GM21390 (cell line): ENCODE results near the gene CLMP.

Experiments
- ATAC-seq: cut with Tn5 transposase; IDR thresholded peaks from one replicate; pipeline ENCODE4 v1.9.1; 2021; ENCODE audit not compliant: unreplicated experiment

Gene CLMP

GRCh38 chr11:123191939-123192338 is 3.1 kb downstream of the CLMP start:
- ATAC-seq = no peak

- no peak for ATAC-seq
Observed at GRCh38 chr11:123190518-123190917, 4.5 kb downstream of the CLMP start.

GRCh38 chr11:123188508-123189165 is 6.4 kb downstream of the CLMP start:
- ATAC-seq = no peak

GRCh38 chr11:123187665-123188507 is 7.2 kb downstream of the CLMP start:
- no peak for ATAC-seq

GRCh38 chr11:123187248-123187647 is 7.8 kb downstream of the CLMP start:
- no peak for ATAC-seq

GRCh38 chr11:123186286-123186685 is 8.8 kb downstream of the CLMP start:
- ATAC-seq = no peak

- ATAC-seq = no peak
Observed at GRCh38 chr11:123185326-123185725, 9.7 kb downstream of the CLMP start.

- no peak for ATAC-seq
Observed at GRCh38 chr11:123184531-123184930, 10.5 kb downstream of the CLMP start.

- no peak for ATAC-seq
Observed at GRCh38 chr11:123183391-123184099, 11.5 kb downstream of the CLMP start.

- ATAC-seq = no peak
Observed at GRCh38 chr11:123181767-123182500, 13.1 kb downstream of the CLMP start.

GRCh38 chr11:123181075-123181474 is 14.0 kb downstream of the CLMP start:
- ATAC-seq = no peak

- no peak for ATAC-seq
Observed at GRCh38 chr11:123180574-123180973, 14.5 kb downstream of the CLMP start.

GRCh38 chr11:123180166-123180565 is 14.9 kb downstream of the CLMP start:
- no peak for ATAC-seq

- no peak for ATAC-seq
Observed at GRCh38 chr11:123179586-123179985, 15.5 kb downstream of the CLMP start.

- no peak for ATAC-seq
Observed at GRCh38 chr11:123178186-123178585, 16.9 kb downstream of the CLMP start.

GRCh38 chr11:123176785-123177184 is 18.3 kb downstream of the CLMP start:
- no peak for ATAC-seq

- no peak for ATAC-seq
Observed at GRCh38 chr11:123174196-123175183, 20.6 kb downstream of the CLMP start.

- no peak for ATAC-seq
Observed at GRCh38 chr11:123173856-123174186, 21.2 kb downstream of the CLMP start.

GRCh38 chr11:123173040-123173855 is 21.8 kb downstream of the CLMP start:
- no peak for ATAC-seq
